ENCODE measurements around the gene PELI3.

- TF ChIP-seq POLR2A (IDR thresholded peaks at IDR 0.05) (no peak), CTCF (IDR thresholded peaks at IDR 0.05) (no peak)
Measured at GRCh38 chr11:66418986-66419308, 47.8 kb upstream of the PELI3 start.

Data from testis (tissue), 2 donors.